ENCODE measurements around the gene SLC9A3. TPM values are rescaled to one million over a fixed set of nuclear protein-coding genes. Genes with fewer than 3 reads are reported as not detected.
"Not testable (repeated sequence)": the region's sequence is repeated elsewhere in the genome, so short reads cannot be mapped to it uniquely, and the experiment has no call there.

SLC9A3 gene
- polyA plus RNA-seq, 1 donor, result 2.8 TPM

DNA sequence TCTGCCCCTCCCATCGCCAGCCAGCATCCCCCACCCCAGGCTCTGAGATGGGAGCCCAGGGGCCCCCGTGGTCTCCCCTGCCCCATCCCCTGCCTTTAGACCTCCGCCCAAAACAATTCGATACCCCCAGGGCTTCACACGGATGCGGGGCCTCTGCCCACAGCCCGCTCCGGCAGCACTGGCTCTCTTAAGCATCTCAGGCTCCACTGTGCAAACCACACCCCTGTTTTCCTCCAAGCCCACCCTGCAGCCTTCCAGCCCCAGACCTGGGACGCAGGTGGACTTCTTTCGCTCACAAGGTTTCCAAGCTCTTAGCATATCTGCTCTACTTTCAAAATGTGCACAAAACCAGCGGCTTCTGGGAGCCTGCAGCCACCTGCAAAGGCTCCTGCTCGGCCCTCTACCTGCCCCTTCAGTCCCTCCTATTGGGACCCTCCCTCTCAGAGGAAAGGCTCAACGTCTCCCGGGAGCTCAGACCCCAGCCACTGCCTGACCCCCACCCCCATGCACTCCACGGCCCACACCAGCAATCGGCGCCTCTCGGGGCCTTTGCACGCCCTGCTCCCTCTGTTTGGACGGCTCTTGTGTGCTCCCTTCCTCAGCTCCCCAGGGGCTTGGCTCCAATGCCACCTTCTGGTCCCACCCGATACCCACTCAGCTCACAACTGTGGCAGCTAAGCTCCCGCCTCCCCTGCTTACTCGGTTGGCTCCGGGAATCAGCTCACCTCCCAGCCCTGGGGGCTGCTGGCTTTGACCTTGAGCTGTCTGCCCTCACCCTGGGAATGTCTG is 918 bp upstream of the SLC9A3 start:
- no peak for DNase-seq

GRCh38 chr5:523441-524222 is 617 bp downstream of the SLC9A3 start:
- DNase-seq, result no peak

- DNase-seq, result no peak
Measured at GRCh38 chr5:522899-523440, 1.3 kb downstream of the SLC9A3 start.

- no peak for DNase-seq
Measured at GRCh38 chr5:522116-522515, 2.1 kb downstream of the SLC9A3 start.

DNA sequence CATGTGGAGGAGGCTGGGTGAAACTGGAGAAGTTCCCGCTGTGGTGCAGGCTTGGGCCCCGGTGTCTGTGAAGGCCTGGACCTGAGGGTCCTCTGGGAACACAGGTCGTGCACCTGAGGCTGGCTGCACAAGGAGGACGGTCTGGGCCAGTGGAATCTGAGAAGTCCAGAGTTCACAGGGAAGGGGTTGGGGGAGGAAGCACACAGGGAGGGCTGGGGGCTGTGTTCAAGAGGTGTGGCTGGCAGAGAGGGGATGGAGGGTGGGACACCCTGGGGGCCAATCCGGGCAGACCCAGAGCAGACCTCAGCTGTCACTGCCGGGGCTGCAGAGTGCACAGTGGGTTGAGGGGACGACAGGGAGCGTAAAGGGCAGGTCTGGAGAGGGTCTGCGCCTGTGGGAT is 2.6 kb downstream of the SLC9A3 start:
- DNase-seq, result no peak

GRCh38 chr5:520850-521226 is 3.4 kb downstream of the SLC9A3 start:
- DNase-seq, result no peak

- no peak for DNase-seq
Measured at GRCh38 chr5:520196-520849, 3.9 kb downstream of the SLC9A3 start.

GRCh38 chr5:518721-519120 is 5.5 kb downstream of the SLC9A3 start:
- no peak for DNase-seq

DNA sequence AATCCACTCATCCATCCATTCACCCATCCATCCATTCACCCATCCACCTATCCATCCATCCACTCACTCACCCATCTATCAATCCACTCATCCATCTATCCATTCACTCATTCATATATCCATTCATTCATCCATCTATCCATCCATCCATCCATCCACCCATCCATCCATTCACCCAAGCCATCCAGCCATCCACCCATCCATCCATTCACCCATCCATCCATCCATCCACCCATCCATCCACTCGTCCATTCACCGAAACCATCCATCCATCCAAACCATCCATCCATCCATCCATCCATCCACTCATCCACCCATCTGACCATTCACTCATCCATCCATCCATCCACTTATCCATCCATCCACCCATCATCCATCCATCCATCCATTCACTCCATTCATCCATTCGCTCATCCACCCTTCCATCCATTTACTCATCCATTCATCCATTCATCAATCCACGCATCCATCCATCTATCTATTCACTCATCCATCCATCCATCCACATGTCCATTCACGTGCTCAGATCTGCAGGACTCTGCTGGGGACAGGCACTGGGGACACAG is 6.6 kb downstream of the SLC9A3 start:
- DNase-seq, result no peak

DNA sequence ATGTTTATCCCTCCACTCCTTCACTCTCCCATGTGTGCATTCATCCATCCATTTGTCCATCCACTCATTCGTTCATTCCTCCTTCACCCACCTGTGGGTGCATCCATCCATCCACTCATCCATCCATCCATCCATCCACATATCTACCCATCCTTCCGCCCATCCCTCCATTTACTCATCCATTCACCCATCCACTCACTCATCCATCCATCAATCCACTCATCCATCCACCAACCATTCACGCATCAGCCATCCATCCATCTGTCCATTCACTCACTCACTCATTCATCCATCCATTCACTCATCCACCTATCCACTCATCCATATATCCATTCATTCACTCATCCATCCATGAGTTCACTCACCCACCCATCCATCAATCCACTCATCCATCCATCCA is 7.3 kb downstream of the SLC9A3 start:
- no peak for DNase-seq

- DNase-seq, result no peak
Measured at GRCh38 chr5:516338-516925, 7.8 kb downstream of the SLC9A3 start.

GRCh38 chr5:515273-515836 is 8.9 kb downstream of the SLC9A3 start:
- DNase-seq, result no peak

GRCh38 chr5:514673-515072 is 9.6 kb downstream of the SLC9A3 start:
- no peak for DNase-seq

- DNase-seq, result no peak
Measured at GRCh38 chr5:514101-514485, 10.2 kb downstream of the SLC9A3 start.

- no peak for DNase-seq
Measured at GRCh38 chr5:513216-514100, 10.8 kb downstream of the SLC9A3 start.

GRCh38 chr5:511476-511875 is 12.8 kb downstream of the SLC9A3 start:
- no peak for DNase-seq

- DNase-seq, result no peak
Measured at GRCh38 chr5:510521-510920, 13.7 kb downstream of the SLC9A3 start.

- no peak for DNase-seq
Measured at GRCh38 chr5:509611-510185, 14.6 kb downstream of the SLC9A3 start.

GRCh38 chr5:507986-508575 is 16.2 kb downstream of the SLC9A3 start:
- not testable (repeated sequence) for DNase-seq

DNA sequence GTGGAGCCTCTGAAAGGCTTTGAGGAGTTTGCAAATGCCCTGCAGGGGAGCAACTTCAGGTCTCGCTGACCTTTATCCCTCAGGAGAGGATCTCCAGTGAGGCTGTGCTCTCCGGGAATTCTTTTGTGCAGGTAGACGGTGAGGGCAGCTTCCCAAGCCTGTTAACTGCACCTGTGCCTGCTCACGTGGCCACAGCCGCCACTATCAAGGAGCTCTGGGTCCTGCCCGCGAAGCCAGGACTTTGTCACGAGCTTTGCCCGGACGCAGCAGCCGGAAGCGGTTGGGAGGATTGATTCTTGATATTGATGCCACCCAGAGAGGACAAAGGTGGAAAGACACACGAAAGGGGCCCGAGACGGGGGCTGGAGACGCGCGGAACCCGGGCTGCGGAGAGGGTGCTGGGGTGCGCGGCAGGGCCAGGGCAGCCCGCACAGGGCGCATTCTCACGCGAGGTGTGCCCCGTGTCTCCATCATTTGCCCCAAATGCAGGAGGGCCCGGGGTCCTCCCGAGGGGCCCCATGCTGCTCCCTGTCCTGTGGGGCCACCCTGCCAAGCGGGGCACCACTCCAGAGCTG is 18.2 kb downstream of the SLC9A3 start:
- no peak for DNase-seq

Data from hindlimb muscle (tissue), 1 donor.